ENCODE results near the gene EEF2K.
"Not testable (repeated sequence)": the region's sequence is repeated elsewhere in the genome, so short reads cannot be mapped to it uniquely, and the experiment has no call there.

EEF2K gene

DNA sequence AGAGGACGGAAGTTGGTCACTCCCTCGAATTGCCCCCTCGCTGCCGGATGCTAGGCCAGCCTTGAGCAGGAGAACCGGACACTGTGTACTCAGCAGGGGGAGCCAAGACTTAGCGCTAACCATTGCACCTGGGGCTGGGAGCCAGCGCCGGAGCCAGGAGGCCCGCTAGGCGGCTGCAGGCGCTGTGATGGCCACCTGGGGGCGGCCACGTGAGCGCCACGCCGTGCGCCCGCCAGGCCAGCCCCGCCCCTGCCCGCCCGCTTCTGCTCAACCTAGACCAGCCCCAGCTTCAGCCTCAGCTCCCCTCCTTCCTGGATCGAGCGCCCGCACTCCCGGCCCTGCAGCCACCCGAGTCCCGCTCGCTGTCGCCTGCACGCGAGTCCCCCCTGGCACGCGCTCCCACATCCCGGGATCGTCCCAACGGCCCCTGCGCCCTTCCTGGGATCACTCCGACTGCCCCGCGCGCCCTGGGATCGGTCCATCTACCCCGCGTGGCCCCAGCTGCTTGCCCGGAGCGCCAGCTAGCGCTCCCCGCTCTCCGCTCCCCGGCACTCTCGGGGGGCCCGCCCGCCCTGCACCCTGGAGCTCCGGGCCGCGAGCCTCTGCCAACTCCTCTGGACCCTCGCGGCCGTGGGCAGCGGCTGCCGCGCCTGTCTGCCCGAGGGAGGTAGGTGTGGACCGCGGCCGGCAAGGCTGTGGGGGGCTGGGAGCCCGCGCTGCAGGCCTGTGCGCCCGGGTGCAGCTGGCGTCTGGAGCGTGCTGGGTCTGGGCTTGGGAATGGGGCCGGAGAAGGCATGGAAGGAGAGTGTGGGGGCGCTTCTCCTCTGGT, at the start of gene EEF2K:
Gene EEF2K, plus strand, starts transcription at position 266 of the 829 bp plus-strand sequence. CDS start 19,452 bp downstream, outside the sequence.
- DNase-seq: peak in 54 of 56 donors; percentile 25 to 86 (median 68)

DNA sequence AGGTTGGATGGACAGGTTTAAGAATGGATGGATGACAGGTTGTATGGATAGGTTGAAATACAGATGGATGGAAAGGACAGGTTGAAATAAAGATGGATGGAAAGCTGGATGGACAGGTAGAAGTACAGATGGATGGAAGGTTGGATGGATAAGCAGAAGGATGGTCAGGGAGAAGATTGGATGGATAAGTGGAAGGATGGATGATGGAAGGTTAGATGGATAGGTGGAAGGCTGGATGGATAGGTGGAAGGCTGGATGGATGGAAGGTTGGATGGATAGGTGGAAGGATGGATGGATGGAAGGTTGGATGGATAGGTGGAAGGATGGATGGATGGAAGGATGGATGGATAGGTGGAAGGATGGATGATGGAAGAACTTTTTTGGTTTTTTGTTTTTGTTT, 44.7 kb upstream of the EEF2K start:
- no peak for DNase-seq

DNA sequence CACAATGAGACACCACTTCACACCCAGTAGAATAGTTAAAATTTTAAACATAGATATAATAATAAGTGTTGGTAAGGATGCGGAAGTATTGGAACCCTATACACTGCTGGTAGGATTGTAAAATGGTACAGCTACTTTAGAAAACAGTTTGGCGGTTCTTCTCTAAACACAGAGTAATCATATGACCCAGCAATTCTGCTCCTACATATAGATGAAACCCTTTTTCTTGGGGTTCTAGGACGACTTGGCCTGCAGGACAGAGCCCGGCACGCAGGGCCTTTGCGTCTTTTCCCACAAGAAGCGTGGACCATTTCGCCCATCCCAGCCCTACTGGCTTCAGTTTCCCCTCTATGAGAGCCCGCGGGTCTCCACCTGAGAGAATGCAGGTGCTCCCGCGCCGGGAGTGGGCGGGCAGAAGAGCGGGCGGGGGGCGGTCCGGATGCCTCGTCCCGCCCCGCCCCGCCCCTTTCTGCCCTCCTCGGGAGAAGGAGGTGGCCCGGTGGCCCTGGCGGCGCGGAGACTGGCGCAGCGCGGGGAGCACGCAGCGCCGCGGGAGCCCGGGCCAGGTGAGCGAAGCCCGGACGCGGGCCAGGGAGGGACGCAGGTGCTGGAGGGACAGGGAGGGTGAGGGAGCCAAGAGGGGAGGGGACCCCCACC, 44.0 kb upstream of the EEF2K start, which contains the start of gene SDR42E2:
Gene SDR42E2, plus strand, starts transcription at position 508 of the 657 bp plus-strand sequence. CDS start 3,077 bp downstream, outside the sequence.
- no peak for DNase-seq

DNA sequence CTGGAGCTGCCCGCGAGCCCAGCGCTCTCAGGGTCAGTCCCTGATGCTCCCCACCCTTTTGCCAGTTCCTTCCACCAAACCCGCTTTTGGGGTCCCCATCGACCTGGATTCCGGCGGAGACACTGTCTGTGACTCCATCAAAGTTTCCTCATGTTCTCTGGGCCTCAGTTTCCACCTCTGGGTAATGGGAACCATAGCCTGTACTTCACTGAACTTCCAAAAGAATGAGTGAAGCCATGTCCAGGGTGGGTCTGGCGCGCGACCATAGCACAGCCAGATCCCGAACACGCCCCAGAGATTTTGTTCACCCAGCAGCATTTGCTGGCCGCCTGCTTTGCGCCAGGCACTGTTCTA, 43.4 kb upstream of the EEF2K start:
- DNase-seq: no peak

DNA sequence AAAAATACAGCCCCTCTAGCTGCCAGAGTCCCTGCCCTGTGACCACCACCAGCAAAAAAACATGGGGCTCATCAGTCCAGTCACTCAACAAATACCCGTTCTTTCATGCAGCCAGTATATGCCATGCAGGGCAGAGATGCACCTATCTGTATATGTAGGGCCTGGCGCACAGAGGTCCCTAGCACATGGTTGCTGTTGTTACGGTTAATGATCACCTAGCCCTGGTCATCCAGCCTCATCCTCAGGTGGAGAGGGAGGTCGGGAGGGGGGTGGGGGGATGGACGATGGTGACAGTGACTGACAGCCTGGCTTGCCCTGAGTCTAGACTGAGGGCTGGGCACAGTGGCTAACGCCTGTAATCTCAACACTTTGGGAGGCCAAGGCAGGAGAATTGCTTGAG, 42.3 kb upstream of the EEF2K start:
- DNase-seq: no peak

DNA sequence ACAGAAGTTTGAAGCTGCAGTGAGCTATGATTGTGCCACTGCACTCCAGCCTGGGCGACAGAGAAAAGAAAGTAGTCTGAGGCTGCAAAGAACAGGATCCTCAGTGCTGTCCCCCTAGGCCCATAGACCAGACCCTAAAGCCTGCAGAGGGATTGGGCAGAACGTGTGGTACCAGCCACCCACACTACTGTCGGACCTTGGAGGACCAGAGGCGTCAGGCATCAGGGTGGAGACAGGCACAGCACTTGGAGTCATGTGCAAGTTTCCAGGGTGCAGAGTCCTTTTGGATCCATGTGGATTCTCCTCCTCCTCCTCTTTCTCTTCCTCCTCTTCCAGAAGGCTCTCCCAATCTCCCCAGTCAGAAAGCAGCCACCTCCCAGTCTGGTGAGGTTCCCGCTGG, 41.6 kb upstream of the EEF2K start:
- no peak for DNase-seq

DNA sequence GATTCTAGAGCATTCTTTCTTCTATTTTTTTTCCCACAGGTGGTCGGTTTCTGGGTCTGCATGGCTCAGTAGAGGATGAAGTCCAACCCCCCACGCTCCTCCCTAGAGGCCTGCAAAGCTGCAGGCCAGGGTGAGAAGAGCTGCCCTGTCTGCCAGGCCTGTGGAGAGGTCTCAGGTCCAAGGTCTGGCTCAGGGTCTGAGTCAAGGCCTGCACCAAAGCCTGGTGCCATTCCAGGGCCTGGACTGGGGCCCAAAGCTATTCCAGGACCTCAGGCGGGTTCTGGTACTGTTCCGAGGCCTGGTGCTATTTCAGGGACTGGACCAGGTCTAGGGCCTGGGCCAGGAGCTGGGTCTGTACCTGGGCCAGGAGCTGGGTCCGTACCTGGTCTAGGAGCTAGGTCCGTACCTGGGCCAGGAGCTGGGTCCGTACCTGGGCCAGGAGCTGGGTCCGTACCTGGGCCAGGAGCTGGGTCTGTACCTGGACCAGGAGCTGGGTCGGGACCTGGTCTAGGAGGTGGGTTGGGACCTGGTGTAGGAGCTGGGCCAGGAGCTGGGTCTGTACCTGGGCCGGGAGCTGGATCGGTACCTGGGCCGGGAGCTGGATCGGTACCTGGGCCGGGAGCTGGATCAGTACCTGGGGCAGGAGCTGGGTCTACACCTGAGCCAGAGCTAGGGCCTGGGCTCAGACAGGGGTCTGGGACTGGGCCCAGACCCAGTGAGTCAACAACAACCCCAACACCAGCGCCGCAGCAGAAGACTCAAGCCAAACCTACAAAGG, 40.4 kb upstream of the EEF2K start:
- DNase-seq: no peak

DNA sequence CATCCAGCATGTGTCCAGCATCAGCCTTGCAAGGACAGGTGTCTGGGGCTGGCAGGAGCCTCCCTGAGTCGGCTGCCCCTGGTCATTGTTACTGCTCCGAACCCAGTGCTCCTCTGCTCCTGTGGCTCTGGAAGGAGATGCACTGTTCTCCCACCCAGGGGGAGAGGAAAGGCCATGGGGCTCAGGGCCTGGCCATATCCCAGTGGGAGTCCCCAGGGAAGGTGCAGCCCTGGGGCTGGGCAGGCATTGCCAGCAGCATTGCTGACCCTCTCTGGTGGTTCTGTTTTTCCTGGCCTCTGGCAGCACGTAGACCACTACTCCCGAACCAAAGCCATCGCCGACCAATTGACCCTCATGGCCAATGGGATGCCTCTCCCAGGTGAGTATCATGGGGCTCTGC, 34.1 kb upstream of the EEF2K start:
- DNase-seq: no peak

DNA sequence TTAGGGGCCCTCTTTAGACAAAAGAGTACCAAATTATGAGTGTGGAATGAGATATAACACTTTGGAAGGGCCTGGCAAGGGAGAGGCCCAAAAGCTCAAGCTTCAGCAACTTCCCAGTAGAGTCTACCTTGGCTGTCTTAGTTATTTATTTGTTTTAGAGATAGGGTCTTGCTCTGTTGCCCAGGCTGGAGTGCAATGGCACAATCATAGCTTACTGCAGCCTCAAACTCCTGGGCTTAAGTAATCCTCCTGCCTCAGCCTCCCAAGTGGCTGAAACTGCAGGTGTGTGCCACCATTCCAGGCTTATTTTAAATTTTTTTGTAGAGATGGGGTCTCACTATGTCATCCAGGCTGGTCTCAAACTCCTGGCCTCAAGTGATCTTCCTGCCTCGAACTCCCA, 33.4 kb upstream of the EEF2K start:
- DNase-seq: not testable (repeated sequence)

DNA sequence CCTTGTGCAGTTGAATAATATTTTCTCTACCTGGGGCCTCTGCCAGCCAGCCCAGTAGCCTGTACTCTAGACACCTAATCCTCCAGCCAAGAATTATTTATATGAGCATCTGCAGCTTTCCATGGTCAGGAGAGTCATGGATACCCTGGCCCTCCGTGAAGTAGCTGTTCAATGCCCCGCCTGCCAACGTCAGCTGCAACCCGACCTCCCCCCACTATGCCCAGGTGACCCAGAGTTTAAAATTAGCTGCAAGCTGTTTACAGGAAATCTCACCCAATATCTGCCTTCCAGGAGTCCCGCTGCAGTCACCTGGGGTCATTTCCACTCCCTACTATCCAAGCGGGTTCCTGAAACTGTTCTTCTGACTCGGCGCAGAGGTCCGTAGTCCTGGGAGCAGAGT, 31.4 kb upstream of the EEF2K start:
- no peak for DNase-seq

DNA sequence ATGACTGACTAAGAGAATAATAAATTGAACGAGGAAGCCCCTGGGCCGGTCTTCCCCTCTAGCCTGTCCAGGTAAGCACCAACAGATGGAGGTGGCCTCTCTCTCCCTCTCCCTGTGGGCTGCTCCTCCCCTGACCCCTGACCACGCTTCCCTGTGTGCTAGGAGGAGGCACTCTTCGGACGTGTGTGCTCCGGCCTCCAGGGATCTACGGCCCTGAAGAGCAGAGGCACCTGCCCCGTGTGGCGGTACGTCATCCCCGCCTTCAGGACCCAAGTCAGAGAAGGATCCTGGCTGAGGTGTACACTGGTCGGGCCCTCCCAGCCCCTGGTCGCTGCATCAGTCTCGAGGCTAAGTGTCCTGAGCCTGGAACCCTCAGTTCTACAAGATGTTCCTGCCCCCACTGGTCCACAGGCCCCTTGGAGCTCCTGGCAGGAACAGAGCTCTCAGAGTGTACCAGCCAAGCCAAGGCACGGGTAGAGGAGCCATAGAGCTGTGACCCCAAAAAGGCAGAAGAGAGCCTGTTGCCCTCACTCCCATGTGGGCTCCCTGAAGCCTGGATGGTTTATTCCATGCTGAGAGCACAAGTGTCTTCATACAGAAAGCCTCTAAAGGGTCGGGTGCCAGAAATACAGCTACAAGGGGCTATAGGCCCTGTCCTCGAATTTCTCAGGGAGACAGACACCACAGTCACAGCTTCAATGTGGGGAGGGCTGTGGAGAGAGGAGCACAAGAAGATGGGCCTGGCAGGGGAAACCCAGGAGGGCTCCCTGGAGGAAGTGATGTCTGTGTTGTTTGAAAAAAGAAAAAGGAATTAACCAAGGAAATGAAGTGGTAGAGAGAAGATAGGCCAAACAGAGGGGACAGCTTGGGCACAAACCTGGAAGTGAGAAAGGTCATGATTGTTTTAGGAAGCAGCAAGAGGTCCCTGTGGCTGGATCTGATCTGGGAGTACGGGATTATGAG, 27.8 kb upstream of the EEF2K start:
- no peak for DNase-seq

DNA sequence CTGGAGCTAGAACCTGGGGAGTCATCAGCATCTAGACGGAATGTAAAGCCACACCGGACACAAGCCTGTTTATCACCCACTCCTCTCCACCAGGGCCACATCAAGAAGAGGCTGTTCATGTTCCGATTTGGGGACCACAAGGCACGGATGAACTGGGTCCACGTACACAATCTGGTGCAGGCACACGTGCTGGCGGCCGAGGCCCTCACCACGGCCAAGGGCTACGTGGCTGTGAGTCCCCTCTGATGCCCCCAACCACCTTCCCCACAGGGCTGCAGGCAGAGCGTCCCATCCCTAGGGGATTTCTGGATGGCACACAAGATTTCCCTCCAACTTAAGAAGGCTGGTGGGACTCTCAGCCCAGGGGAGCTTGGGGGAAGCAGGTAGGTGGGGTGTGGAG, 24.7 kb upstream of the EEF2K start:
- no peak for DNase-seq

DNA sequence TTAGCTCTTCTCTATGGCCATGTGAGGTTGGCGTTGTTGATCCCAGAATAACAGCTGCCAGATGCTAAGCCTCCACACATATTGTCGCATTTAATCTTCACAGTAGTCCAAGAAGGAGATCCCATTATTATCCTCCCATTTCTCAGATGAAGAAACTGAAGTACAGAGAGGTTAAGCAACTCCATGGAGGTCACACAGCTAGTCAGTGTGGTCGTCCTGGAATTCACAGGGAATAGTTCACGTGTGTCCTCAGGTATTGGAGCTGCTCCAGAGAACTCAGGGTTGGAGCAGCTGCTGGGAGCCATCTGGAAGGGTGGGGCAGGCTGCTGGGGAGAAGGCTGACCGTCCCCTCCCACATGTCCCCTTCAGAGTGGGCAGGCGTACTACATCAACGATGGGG, 24.2 kb upstream of the EEF2K start:
- DNase-seq: no peak

DNA sequence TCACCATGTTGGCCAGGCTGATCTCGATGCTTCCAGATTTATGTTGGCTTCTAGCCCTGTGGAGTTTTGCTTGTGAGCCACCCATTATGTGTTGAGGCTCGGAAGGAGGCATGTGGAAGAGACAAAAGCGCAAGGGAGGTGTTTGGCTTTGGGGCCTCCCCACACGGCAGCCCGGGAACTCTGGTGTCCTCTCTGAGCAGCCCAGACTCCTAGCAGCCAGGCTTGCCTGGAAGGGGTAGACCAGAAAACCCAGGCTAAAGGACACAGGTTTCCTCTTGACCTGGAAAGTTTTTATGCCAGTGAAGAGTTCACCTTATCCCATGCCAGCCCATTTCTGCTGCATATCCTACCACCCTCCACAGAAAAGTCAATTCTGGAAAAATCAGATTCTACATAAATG, 22.7 kb upstream of the EEF2K start:
- no peak for DNase-seq

DNA sequence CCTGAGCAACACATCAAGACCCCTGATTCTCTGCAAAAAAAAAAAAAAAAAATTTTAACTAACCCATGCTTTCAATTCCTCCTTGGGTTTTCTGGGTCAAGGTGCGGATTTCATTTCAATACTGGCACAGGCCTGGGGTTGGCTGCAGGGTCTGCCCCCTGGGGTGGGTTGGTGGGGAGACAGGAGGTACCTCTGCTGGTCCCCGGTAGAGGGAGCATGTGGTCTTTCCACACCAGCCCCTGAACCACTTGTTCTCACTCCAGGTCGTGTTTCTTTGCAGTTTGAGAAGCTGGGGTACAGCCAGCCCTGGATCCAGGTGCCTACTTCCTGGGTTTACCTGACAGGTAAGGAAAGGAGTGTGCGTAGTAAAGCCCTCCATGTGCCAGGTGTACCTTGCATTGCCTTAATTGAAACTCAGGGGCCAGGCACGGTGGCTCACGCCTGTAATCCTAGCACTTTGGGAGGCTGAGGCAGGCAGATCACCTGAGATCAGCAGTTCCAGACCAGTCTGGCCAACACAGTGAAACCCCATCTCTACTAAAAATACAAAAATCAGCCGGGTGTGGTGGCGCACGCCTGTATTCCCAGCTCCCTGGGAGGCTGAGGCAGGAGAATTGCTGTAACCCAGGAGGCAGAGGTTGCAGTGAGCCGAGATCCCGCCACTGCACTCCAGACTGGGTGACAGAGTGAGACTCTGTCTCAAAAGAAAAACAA, 22.0 kb upstream of the EEF2K start:
- DNase-seq: no peak

DNA sequence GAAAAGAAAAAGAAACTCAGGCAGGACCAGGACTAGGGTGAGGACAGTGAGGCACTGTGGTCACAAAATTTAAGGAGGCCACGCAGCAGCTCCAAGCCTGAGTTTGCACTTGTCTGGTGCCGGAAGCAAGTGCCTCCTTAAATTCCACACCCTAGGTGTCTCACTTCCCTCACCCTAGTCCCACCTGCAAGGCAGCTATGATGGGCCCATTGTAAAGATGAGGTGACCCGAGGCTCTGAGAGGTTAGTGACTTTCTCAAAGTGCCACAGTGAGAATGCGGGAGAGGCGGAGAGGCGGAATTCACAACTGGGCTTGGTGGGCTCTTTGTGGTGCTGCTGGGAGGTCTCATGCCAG, 21.5 kb upstream of the EEF2K start:
- no peak for DNase-seq

DNA sequence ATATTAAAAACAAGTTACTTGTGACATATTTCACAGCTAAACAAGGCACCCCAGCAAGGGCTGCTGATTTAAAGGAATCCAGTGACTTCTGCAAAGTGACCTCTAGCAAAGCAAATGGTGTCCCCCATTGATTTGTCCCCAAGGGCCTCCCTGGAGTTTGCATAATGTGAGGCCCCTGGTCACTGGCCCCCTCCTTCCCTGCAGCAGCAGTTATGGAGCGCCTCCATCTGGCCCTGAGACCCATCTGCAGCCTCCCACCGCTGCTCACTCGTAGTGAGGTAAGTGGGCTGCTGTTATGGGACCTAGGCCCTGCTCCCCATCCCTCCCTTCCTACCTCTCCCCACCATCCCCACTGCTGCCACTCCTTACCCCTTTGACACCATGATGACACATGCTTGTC, 19.6 kb upstream of the EEF2K start:
- DNase-seq: no peak

DNA sequence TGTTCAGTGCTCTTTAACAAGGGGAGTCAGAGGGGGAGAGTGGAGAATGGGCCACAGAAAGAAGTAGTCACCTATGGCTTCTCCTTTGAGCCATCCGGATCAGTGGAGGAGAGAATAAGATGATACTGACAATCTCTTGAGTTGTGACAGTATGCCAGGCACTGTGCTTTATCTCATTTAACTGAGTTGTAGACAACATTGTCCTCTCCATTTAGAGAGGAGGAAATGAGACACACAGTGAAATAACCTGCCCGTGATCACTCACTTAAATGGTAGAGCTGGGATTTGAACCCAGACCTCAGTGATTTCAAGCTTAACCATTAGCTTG, 17.8 kb upstream of the EEF2K start:
- DNase-seq: no peak

DNA sequence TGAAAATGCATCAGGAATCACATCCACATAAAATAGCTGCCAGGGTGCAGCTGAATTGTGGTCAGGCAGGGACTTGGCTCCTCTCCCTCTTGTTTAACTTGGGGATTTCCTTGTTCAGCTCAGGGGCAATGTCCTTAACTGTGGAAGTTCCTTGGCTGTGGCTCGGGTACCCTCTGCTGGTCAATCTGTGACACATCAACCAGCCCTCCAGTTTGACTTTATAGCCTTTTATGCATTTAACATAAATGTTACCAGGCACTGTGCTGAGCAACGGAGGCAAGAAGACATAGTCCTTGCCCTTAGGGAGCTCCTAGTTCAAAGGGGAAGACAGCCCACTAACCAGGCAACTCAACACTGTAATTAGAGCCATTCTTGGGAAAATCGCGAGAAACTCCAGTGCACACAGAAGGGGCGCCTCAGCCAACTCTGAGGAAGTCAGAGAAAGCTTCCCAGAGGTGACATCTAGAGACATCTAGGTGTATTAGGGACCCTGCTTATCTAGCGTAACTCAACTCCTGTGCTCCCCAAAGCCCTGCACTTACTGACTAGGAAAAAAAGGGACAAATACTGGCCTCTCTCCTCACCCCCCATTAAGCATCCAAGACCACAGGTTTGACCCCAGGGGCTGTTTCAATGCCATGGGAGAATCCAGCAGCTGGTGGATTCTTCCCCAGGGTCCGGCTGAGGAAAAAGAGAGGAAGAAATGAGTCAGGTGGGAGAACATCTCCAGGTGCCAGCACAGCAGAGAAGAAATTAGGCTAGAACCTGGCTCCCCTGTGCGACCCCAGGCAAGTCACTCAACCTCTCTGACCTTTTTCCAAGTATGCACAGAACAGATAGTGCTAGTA, 17.3 kb upstream of the EEF2K start:
- peak in 47 of 56 donors; percentile 1 to 77 (median 31) for DNase-seq

All from nucleus accumbens (tissue), 56 donors.